B cell (primary cell): ENCODE data around the gene RGS3. TPM values are rescaled to one million over a fixed set of nuclear protein-coding genes. Genes with fewer than 3 reads are reported as not detected.

Experiments
- ATAC-seq: fragments of 200-7000 bp; cut with Tn5 transposase; one replicate; pipeline ENCODE4 v1.10.0; 2021; ENCODE audit warnings: low read depth, mild to moderate bottlenecking, moderate number of reproducible peaks, moderate library complexity
- CTCF ChIA-PET: fragments of 350-600 bp; sonication (Branson Sonifier 250); formaldehyde crosslinking; loops from one replicate; lab custom pipeline; 2021; ENCODE audit warnings: antibody characterized with exemption, inconsistent platforms; lab: Charles Lee
- POLR2A ChIA-PET: fragments of 350-600 bp; sonication (Branson Sonifier 250); formaldehyde crosslinking; loops from one replicate; lab custom pipeline; 2021; ENCODE audit warnings: antibody characterized with exemption; lab: Charles Lee
- DNase-seq: peaks from one replicate; pipeline ENCODE4 v3.0.0; 2013
- H2AFZ ChIP-seq: 2 replicates; pipeline ENCODE4 v1.6.1; 2012; ENCODE audit warnings: mild to moderate bottlenecking, low read depth, low read length; ENCODE audit not compliant: insufficient read depth, poor library complexity, severe bottlenecking
- H3K27ac ChIP-seq, 2 donors: 1 replicate in 1 of 2; 2 replicates in 1 of 2; pipeline ENCODE4 v1.5.1; 2012 to 2013; ENCODE audit warnings: low read length in 2 of 2, mild to moderate bottlenecking in 2 of 2, moderate library complexity in 1 of 2
- H3K27me3 ChIP-seq, 4 experiments: fragments of 200-600 bp in 1 of 4; sonication (generic) in 1 of 4; replicated peaks in 1 of 4; 1 replicate in 2 of 4; 2 replicates in 2 of 4; pipeline versions ENCODE4 v1.6.1 to v1.7.0; 2013 to 2016; ENCODE audit warnings: low read length in 3 of 4, mild to moderate bottlenecking in 2 of 4, mixed read lengths in 1 of 4, moderate library complexity in 1 of 4; ENCODE audit not compliant: insufficient read depth in 4 of 4, control insufficient read depth in 3 of 4; ENCODE audit errors: control extremely low read depth in 1 of 4
- H3K36me3 ChIP-seq, 2 experiments: replicated peaks in 1 of 2; 1 replicate in 1 of 2; 2 replicates in 1 of 2; pipeline versions ENCODE4 v1.6.1 to v1.7.1; 2013; ENCODE audit warnings: low read length in 1 of 2; ENCODE audit not compliant: insufficient read depth in 2 of 2, control insufficient read depth in 1 of 2; ENCODE audit errors: control extremely low read depth in 1 of 2, extremely low read depth in 1 of 2
- H3K4me1 ChIP-seq, 2 donors: fragments of 200-600 bp in 1 of 2; sonication (generic) in 1 of 2; 1 replicate in 1 of 2; 2 replicates in 1 of 2; pipeline versions ENCODE4 v1.5.1 to v1.6.1; 2013 to 2017; ENCODE audit warnings: low read length in 2 of 2; ENCODE audit not compliant: control insufficient read depth in 2 of 2, insufficient read depth in 2 of 2
- H3K4me2 ChIP-seq: replicated peaks from 2 replicates; pipeline ENCODE3; 2012; ENCODE audit warnings: mild to moderate bottlenecking, low read depth, low read length; ENCODE audit not compliant: poor library complexity, severe bottlenecking
- H3K4me3 ChIP-seq, 5 experiments: fragments of 200-600 bp in 1 of 5; sonication (generic) in 1 of 5; 1 replicate in 3 of 5; 2 replicates in 2 of 5; pipeline versions ENCODE4 v1.5.1 to v1.7.0; 2011 to 2016; ENCODE audit warnings: low read length in 4 of 5, mild to moderate bottlenecking in 4 of 5, low read depth in 2 of 5, control low read depth in 1 of 5, moderate library complexity in 1 of 5; ENCODE audit not compliant: insufficient read depth in 1 of 5; ENCODE audit errors: control extremely low read depth in 1 of 5, extremely low read depth in 1 of 5
- H3K79me2 ChIP-seq: fragments of 200-600 bp; sonication (generic); one replicate; pipeline ENCODE4 v1.6.0; 2016; ENCODE audit warnings: low read length; ENCODE audit not compliant: control insufficient read depth, insufficient read depth
- H3K9ac ChIP-seq: fragments of 200-600 bp; sonication (generic); 2 replicates; pipeline ENCODE4 v1.6.1; 2017; ENCODE audit warnings: mild to moderate bottlenecking, low read length, moderate library complexity
- H3K9me3 ChIP-seq, 3 donors: one replicate each; pipeline versions ENCODE4 v1.6.1 to v1.7.1; 2013; ENCODE audit warnings: low read length in 2 of 3; ENCODE audit not compliant: control insufficient read depth in 2 of 3, insufficient read depth in 1 of 3; ENCODE audit errors: control extremely low read depth in 1 of 3
- H4K20me1 ChIP-seq: 2 replicates; pipeline ENCODE4 v1.6.0; 2012; ENCODE audit warnings: mild to moderate bottlenecking, low read length; ENCODE audit not compliant: insufficient read depth, control insufficient read depth, poor library complexity, severe bottlenecking
- H3K27ac Mint-ChIP-seq: one replicate; pipeline ENCODE4 v1.8.0; 2021; ENCODE audit warnings: mixed read lengths
- H3K27me3 Mint-ChIP-seq: one replicate; pipeline ENCODE4 v1.8.0; 2021; ENCODE audit warnings: mixed read lengths
- H3K4me1 Mint-ChIP-seq: one replicate; pipeline ENCODE4 v1.8.0; 2021; ENCODE audit warnings: mixed read lengths
- H3K4me3 Mint-ChIP-seq: one replicate; pipeline ENCODE4 v1.8.0; 2021; ENCODE audit warnings: mixed read lengths
- H3K9me3 Mint-ChIP-seq: one replicate; pipeline ENCODE4 v1.8.0; 2022; ENCODE audit warnings: mixed read lengths; ENCODE audit not compliant: insufficient read depth
- CTCF ChIP-seq: fragments of 200-600 bp; IDR thresholded peaks from one replicate; pipeline ENCODE4 v1.8.0; 2022; ENCODE audit warnings: antibody characterized with exemption, mild to moderate bottlenecking
- EZH2 ChIP-seq: IDR thresholded peaks from 2 replicates; pipeline ENCODE4 v1.6.1; 2012; ENCODE audit warnings: borderline replicate concordance, low read depth, mild to moderate bottlenecking, moderate library complexity, low read length; ENCODE audit not compliant: insufficient read depth, poor library complexity, severe bottlenecking
- WGBS: methylation state at CpG from one replicate; pipeline ENCODE4 v1.1.5; 2013; ENCODE audit warnings: missing lambda C conversion rate; ENCODE audit not compliant: insufficient coverage; 5-methylcytosine and 5-hydroxymethylcytosine counted together
- intact Hi-C: fragments of 100-400 bp; cut with micrococcal nuclease; formaldehyde crosslinking; loops from one replicate; pipeline ENCODE4 v1.10.0; 2022
- polyA plus RNA-seq: library from polyadenylated mRNA; depleted of rRNA; stranded (reverse); fragments of >200 nt; gene quantifications from 2 replicates; pipeline ENCODE4 v1.2.3, GENCODE V29; 2012
- total RNA-seq, 2 donors: library from RNA; stranded (reverse); fragments of 120-200 nt in 1 of 2; gene quantifications; 1 replicate in 1 of 2; 2 replicates in 1 of 2; pipeline versions ENCODE4 v1.2.3 to v1.2.4, GENCODE V29; 2013 to 2022

Gene RGS3
- total and polyA plus RNA-seq, 2 donors (not counting 1 experiment from before 2014, with no cell fraction given): 12.0 to 15.6 TPM

DNA sequence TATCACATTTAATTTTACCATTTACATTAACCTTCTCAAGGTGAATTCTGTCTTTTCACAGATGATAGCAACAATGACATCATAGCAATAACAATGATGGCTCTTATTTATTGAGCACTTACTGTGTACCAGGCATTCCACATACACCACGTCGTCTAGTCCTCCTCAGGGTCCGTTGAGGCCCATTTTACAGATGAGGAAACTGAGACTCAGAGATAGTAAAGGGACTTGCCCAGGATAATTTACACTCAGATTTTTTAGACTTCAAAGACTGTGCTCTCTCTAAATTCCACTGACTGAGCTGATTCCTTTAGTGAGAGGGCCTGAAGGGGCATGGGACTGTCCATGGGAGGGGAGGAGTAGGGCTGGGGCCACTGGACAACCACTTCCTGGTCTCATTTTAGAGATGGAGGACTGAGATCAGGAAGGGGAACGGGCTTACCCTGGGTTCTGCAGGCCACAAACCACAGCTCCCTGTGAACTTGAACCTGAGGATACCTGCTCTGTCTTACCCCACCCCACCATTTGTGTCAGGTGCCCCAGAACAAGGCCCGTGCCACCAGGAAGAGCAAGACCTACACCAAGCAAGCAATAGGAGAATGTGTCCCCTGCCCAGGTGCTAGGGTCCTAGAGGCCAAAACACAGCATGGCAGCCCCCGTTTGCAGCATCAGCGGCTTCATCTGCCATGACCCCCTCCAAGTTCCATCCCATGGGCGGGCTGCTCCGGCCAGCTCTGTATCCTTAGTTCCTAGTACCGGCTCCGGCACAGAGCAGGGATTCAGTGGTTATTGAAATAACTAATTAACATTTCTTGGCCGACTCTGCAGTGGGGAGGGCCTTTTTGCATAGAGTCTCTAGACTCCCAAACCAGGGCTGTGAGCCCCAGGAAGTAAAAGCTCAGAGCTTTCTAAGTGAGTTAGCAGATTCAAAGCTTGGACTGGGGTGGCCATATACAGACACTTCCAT, 96.6 kb downstream of the RGS3 start:
- Histone ChIP-seq H3K36me3 (no peaks in the 10 kb centered on the region), H3K9me3 (no peaks in the 10 kb centered on the region), H3K4me3 (no peak overlapping the region), H3K9ac (no peak overlapping the region), H2AFZ (no peak overlapping the region), H3K4me1 (peaks cover under 1 to 3% of the 10 kb centered on the region in 2 donors), H3K4me2 (no peak overlapping the region), H3K27ac (no peak overlapping the region), H3K79me2 (no peaks in the 10 kb centered on the region), H3K27me3 (peaks cover 0 to 4% (median 0%) of the 10 kb centered on the region in 4 experiments), H4K20me1 (no peaks in the 10 kb centered on the region)
- no peak for TF ChIP-seq CTCF
- no peak for TF ChIP-seq EZH2
- no peak for ATAC-seq
- Mint-ChIP-seq H3K27ac (no peak overlapping the region), H3K4me1 (peaks cover 3% of the 10 kb centered on the region), H3K9me3 (no peaks in the 10 kb centered on the region), H3K4me3 (no peak overlapping the region), H3K27me3 (peaks cover 2% of the 10 kb centered on the region)
- intact Hi-C loops: no loop called here
- CTCF ChIA-PET: no interaction called here
- WGBS: 75% methylated on average over 3 of the region's 12 CpGs
- no peak for DNase-seq
- POLR2A ChIA-PET: interaction anchor here (0.6 kb wide), 1 partner anchor 179 kb away, joined by 7 read pairs; no protein-coding TSS in a partner anchor
